NK-92 (cell line): Measurements from ENCODE around the gene ABCA6.

ENCODE experiments used
- DNase-seq: peaks from one replicate; lab custom pipeline; 2025; ENCODE audit not compliant: unreplicated experiment; lab: John Stamatoyannopoulos, UW

Gene ABCA6

GRCh38 chr17:69050999-69051775 is 90.5 kb downstream of the ABCA6 start:
- no peak for DNase-seq

- DNase-seq: no peak
These were observed 93.1 kb downstream of the ABCA6 start for GRCh38 chr17:69048634-69049033.

- no peak for DNase-seq
These were observed 94.1 kb downstream of the ABCA6 start for GRCh38 chr17:69047368-69048263.

GRCh38 chr17:69046121-69046807 is 95.4 kb downstream of the ABCA6 start:
- no peak for DNase-seq

GRCh38 chr17:69045646-69046045 is 96.0 kb downstream of the ABCA6 start:
- DNase-seq: no peak

GRCh38 chr17:69044371-69044770 is 97.3 kb downstream of the ABCA6 start:
- DNase-seq: no peak

- DNase-seq: no peak
These were observed 98.5 kb downstream of the ABCA6 start for GRCh38 chr17:69043098-69043734.

- DNase-seq: no peak
These were observed 99.4 kb downstream of the ABCA6 start for GRCh38 chr17:69042308-69042707.

- DNase-seq: no peak
These were observed 109.9 kb downstream of the ABCA6 start for GRCh38 chr17:69031839-69032238.

- DNase-seq: no peak
These were observed 111.5 kb downstream of the ABCA6 start for GRCh38 chr17:69030169-69030568.
